ENCODE results near the gene ADGRL3.
"Not testable (repeated sequence)": the region's sequence is repeated elsewhere in the genome, so short reads cannot be mapped to it uniquely, and the experiment has no call there.

Gene ADGRL3

DNA sequence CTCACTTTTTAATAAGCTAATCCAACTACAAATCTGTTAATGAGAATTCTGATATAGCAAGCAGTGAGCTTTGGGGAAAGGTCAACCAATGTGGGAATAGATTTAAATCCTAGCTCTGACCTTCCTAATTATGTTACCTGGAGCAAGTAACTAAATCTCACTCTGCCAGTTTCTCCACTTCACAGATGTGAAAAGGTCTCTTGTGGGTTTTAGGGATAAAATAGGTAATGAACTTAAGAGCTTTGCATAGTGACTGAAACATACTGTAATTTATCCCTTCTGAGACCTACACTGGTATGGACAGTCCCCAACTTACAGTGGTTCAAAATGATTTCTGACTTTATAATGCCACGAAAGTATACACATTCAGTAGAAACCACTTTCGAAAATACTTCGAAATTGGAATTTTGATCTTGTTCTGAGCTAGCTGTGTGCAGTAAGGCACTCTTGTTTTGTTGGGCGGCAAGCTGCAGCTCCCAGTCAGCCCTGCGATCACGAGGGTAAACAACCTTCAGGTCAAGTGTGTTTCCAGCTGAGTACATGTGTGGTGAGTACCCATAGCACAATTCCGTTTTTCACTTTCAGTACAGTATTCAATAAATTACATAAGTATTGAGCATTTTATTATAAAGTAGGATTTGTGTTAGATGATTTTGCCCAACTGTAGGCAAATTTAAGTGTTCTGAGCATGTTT lies 93.7 kb downstream of the ADGRL3 start:
- FAIRE-seq, result no peak

DNA sequence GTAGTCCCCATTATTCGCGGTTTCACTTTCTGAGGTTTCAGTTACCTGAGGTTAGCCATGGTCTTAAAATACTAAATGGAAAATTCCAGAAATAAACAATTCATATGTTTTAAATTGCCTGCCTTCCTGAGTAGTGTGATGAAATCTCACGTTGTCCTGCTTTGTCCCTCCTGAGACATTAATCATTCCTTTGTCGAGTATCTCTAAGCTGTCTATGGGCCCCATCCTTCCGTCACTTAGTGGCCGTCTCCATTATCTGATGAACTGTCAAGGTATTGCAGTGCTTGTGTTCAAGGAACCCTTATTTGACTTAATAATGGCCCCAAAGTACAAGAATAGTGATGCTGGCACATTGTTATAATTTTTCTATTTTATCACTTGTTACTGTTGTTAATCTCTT lies 94.8 kb downstream of the ADGRL3 start:
- FAIRE-seq, result no peak

DNA sequence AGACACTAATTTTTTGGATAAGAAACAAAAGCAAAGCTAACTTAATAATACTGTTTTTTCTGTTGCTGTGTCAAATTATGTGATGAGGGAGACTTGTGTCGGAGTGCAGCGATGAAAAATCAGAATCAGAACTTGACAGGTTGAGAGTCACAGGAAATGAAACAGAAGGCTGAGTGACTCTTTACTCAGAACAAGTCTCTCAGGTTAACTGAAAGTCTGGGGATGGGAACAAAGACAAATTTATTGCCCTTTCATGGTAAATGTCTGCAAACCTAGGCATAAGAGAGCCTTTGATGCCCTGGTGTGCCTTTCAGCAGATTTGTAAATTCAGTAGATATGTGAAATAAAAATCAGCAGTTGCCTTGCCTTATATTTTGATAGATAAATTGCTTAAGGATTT lies 96.0 kb downstream of the ADGRL3 start:
- no peak for FAIRE-seq

DNA sequence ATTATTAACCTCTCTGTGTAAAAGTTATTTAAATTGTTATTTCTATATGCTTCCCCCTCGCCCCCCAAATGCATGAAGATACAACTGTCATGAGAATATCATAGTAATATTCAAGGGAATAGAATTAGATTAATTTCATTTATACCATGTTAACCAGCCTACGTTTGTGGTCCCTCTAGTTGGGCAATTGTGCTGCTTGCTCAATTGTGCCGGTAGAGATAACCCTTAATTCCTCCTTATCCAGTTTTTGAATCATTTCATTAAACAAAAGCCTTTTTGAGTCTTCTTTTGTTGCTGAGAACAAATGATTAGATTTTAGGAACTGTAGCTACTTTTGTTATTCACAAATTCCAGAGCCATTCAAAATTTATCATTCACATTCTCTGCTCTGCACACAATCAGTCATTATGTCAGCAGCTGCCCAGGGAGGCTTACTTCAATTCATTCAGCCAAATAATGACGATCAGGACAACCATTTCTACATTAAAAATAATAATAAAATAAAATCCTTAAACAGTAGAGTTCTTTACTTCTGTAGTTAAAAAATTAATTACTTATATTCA lies 98.1 kb downstream of the ADGRL3 start:
- no peak for FAIRE-seq

DNA sequence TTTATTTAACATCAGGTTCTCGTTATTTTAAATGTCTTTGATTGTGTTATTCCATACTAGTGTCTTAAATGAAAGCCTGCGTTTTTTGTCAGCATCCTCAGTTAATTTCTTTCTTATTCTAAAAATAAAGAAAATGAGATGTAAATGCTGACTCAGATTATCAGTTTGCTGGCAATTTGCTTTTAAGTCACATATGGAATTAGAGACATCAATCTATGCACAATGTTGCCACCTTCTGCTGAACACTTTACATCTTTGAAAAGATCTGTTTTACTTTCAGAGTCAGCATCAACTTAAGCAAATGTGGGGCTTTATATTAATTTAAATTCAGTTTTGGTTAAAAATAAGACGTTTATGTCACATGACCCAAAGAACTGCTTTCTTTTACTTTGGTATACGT lies 99.2 kb downstream of the ADGRL3 start:
- no peak for FAIRE-seq

DNA sequence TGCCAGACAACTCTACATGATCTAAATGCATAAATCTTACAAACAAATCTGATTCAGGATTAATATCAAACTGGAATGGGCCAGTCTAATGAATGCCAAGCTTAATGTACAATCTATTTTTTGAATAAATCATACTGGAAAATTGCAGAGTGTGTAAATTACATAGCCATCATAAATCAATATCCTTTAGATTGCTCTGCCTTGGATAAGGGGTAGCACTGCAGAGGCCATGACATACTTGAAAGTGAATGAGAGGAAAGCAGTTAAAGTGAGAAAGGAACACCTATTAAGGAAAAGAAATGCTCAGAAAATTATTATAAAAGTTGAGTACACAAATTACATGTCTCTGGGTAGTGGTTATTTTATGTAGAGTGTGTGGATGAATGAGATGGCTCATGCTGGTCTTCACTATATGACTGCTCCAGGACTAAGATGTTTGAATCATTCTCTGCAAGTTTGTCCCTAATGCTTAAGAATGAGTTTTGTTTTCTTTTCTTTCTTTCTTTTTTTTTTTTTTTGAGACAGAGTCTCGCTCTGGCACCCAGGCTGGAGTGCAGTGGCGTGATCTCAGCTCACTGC lies 100.2 kb downstream of the ADGRL3 start:
- no peak for FAIRE-seq

DNA sequence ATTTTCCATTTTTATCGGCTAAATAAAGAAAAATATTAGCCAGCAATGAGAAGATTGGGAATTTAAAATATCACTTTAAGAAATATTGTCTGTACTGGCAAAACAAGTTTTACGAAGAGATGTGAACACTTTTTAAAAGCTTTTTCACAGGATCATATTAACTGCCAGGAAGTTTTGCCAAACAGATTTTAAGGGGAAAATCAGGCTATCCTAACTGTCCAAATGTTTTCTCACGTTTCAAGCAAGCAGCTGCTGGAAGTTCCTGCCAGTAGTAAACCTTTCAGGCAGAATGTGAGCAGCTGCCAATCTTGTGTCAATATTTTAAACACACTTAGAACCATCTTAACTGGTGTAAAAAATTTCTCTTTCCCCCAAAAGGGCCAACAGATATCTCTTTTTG lies 101.1 kb downstream of the ADGRL3 start:
- no peak for FAIRE-seq

DNA sequence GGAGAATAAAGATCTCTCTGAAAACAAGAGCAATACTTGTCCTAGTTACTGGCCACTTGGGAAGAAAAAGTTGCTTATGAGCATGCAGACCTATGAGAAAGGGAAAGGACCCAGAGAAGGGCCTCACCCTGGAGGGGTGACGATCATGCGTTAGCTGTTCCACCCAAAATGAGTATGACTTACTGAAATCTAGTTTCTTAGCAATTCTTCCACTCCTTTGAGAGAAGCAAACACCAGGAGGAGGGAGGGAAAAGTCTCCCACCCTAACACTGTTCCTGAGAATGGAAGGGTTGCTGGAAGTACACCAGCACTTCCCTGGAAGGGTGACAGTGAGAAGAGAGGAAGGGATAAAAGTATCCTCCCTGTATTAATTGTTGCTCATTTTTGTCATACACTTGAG lies 107.9 kb downstream of the ADGRL3 start:
- FAIRE-seq, result no peak

DNA sequence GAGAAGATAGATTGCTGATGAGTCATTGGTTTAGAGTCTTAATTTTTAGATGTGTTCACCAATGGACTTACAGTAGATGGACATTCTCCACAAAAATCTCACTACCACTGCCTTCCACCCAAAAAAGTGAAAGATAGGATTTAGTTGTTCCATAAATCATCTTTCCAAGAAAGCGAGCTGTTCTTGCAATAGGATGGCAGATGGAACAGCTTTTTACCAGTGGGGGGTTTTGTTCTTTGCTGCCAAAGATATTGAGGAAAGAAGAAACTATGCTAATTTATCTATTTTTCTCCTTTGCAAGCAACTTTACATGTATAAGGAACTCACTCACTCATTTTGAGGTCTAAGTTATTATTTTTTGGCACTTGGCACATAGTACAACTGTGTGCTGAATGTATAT lies 109.5 kb downstream of the ADGRL3 start:
- no peak for FAIRE-seq

DNA sequence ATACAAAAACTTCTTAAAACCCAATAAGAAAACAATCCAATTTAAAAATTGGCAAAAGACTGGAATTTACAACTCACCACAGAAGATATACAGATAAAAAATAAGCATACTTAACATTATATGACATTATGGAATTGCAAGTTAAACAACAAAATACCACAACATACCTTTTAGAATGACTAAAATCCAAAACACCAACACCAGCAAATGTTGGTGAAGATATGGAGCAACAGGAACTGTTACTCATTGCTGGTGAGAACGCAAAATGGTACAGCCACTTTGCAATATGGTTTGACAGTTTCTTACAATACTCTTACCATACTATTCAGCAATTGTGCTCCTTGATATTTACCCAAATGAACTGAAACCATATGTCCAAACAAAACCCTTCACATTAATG lies 112.4 kb downstream of the ADGRL3 start:
- no peak for FAIRE-seq

DNA sequence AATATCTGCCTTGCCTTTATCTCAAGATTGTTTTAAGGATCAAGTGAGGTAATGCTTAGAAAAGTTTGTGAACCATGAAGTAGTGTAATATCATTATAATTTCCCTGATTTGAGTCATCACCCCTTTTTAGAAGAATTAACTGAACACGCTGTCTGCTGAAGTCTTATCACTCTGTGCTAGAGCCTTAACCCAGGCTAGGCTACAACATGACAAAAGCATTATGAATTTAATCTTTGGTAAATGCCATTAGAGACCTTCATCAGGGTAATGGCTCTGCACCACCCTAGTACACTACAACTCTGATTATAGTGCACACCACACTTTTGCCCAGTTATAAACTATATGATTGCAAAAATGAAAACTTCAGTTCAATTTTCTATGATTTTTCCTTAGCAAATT lies 118.3 kb downstream of the ADGRL3 start:
- no peak for FAIRE-seq

DNA sequence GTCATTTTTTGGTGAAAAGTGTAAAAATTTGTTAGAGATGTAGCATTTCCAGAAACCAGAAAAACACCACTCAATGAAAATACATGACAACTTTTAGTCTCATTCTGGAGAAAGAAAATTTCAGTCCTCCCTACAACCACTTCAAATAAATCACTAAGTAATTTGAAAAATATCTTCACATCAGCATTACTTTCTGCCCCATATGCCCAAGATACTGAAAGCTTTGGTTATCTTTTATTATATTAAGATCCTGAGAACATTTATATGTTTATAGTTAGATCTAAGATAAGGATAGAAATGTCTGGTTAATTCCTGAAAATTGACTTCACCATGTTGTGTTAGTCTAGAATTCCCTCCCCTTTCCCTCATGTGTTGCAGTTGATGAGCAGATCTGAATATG lies 119.0 kb downstream of the ADGRL3 start:
- no peak for FAIRE-seq

DNA sequence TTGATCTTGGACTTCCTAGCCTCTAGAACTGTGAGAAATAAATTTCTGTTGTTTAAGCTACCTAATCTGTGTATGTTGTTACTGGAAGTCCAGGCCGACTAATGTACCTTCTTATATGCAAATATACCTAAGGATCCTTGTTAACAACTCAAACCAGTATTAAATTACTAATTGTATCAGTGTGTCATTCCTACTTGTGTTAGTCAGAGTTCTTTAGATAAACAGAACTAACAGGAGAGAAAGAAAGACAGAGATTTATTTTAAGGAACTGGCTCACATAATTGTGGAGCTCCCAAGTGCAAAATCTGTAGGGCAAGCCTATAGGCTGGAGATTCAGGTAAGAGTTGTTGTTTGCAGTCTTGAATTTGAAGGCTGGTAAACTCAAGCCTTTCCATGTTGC lies 120.0 kb downstream of the ADGRL3 start:
- FAIRE-seq, result no peak

DNA sequence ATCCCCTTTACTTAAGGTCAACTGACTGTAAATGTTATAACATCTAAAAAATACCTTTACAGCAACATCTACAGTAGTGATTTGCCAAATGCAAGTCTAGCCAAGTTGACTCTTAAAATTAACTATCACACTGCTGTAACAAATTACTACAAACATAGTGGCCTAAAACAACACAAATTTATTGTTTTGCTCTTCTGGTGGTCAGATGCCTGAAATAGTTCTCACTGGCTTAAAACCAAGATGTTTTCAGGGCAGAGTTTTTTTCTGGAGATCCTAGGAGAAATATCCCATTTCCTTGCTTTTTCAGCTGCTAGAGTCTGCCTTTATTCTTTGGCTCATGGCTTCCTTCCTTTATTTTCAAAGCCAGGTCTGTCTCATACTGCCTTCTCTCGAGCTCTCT lies 120.5 kb downstream of the ADGRL3 start:
- FAIRE-seq, result no peak

DNA sequence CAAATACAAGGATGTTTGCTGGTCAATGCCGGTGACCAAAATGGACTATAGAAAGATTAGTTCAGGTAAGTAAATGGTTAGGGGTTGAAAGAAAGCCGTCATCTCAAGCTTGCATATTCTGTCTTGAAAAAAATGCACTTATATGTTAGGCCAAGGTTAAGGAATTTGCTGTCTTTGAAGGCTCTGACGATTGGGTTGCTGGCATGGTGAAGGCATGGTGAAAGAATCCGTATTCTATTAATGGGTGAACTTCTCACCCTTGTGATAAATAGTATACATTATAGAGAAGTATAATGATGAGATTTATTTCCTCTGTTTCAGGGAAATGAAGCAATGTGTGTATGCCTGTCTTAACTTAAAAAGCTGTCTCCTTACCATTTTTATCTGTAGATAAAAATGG lies 132.6 kb downstream of the ADGRL3 start:
- no peak for FAIRE-seq

DNA sequence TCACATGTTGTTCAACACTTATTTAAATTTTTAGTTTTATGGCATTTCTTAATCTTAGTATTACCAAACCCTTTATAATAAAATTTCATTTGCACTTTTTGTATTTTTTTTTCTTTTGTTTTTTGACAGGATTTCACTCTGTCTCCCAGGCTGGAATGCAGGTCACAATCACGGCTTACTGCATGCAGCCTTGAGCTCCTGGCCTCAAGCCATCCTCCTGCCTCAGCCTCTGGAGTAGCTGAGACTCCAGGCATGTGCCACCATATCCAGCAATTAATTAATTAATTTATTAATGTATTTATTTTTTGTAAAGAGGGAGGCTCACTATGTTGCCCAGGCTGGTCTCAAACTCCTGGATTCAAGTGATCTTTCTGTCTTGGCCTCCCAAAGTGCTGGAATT lies 133.4 kb downstream of the ADGRL3 start:
- FAIRE-seq, result no peak

DNA sequence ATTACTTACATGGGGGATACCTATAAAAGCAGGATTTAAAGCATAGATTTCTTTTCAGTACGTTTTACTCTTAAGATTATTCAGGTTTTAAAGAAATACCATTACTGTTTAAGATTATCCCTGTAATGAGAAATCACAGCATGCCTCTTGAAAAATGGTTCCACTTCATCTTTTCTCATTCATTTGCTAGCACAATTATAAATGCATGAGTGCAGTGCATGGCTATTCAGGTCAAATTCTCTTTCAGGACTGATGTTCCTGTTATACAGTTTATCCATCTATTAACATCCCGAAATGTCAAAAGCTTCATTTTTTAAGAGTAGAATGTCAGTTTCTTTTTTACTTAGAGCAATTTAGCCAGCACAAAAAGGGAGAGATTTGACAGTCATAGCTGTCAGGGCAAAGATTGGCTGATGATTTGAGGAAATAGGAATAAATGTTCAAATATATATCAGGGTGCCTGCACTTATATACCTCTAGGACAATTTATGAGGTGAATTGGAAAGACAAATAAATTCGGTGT lies 135.2 kb downstream of the ADGRL3 start:
- FAIRE-seq, result no peak

DNA sequence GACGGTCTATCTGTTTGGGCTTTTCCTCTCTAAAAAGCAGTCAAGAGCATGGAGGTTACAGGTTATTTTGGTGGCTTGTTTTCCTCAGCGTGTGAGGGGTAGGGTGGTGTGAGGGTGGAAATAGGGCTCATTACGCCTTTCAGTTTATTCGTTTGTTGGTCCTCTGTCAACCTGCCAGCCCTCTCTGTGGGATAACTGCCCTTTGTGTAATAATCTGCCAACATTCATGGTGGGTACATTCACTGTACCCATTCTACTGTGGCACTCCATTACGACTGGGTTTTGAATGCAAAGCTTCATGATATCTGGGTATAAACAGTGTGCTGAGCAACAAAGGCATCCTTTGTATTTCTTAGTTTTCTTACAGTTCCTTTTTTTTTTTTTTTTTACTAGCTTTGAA lies 136.4 kb downstream of the ADGRL3 start:
- FAIRE-seq, result no peak

DNA sequence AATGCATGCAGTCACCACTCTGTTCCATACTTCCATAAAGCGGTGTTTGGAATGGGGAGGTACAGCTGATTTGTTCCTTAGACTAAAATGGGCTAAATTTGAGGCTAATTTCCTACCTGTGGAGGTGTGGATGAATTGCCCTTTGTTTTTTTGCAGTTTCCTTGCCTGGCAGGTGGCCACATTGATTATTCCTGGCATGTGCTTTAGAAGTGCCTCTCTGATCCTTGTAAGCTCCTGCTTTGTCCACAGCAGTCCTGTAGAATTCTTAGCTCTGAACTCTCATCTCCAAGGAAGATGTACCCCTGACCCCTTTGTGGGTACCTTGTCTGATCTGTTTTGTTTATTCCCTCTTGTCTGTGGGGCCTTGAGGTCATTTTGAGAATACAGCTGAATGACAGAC lies 136.8 kb downstream of the ADGRL3 start:
- FAIRE-seq, result no peak

DNA sequence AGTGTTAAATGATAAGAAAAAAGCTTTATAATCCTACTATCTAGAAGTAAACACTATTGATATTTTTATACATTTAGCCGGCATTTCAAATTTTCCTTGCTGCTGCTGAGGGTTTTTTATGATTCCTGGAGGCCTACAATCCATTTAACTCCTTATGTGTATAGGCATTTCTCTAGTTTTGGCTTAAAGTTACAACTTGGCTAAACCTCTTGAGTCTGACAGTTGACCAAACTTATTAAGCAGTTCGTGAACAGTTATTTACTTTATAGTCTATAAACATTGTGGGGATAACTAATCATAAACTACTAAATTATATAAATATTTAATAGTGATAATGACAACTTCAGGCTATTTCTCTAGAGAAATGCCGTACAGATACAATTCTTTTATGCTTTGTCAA lies 141.9 kb downstream of the ADGRL3 start:
- no peak for FAIRE-seq

DNA sequence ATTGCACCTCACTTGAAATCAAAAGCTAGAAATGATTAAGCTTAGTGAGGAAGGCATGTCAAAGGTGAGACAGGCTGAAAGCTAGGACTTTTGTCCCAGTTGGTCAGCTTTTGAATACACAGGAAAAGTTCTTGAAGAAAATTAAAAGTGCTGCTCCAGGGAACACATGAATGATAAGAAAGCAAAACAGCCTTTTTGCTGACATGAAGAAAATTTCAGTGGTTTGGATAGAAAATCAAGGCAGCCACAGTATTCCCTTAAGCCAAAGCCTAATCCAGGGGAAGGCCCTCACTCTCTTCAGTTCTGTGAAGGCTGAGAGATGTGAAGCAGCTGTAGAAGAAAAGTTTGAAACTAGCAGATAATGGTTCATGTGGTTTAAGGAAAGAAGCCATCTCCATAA lies 150.8 kb downstream of the ADGRL3 start:
- no peak for FAIRE-seq

DNA sequence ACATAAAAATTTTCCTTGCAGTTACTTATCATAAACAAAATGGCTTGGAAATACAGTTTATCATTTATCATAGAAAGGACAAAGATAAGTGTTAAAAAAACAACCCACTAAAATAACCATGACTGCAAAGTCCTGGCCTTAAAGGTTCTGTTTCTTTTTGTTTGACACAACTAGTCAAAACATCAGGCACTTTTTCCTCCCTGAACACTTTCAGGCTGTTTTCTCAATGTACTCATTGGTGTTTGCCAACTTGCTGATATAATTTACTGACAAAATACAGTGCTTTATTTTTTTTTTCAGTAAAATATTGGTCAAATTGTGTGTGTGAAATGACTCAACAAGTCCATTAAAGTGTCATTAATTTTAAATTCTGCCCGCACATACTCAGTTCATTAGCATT lies 156.6 kb downstream of the ADGRL3 start:
- FAIRE-seq, result no peak

DNA sequence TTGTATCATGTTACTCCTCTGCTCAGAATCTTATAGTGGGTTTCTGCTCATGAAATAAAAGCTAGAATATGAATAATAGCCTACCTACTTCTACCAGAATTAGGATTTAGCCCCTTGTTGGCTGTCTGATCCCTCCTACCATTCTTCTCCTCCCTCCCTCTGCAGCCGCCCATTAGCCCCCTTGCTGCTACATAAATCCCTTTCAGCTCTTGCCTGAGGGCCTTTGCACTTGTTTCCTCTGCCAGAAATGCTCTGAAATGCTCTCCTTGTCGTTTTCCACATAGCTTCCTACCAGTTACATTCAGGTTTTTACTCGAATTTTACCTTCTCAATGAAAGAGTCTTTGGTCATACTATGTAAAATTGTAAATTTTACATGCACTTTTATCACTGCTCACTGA lies 159.2 kb downstream of the ADGRL3 start:
- no peak for FAIRE-seq

DNA sequence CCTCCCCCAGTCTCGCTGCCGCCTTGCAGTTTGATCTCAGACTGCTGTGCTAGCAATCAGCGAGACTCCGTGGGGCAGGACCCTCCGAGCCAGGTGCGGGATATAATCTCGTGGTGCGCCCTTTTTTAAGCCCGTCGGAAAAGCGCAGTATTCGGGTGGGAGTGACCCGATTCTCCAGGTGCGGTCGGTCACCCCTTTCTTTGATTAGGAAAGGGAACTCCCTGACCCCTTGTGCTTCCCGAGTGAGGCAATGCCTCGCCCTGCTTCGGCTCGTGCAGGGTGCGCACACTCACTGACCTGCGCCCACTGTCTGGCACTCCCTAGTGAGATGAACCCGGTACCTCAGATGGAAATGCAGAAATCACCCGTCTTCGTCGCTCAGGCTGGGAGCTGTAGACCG lies 172.7 kb downstream of the ADGRL3 start:
- FAIRE-seq, result not testable (repeated sequence)

Measured in G401.6 (cell line).